Loucy (cell line): ENCODE measurements around the gene CABLES1.

ENCODE experiments used
- H2AFZ ChIP-seq: fragments of 200-600 bp; sonication (generic); 2 replicates; pipeline ENCODE4 v1.6.0; 2016; ENCODE audit warnings: antibody characterized with exemption, mild to moderate bottlenecking, low read length, moderate library complexity
- H3F3A ChIP-seq: fragments of 200-600 bp; 2 replicates; pipeline ENCODE4 v1.6.0; 2016; ENCODE audit warnings: antibody characterized with exemption, low read depth, mild to moderate bottlenecking
- H3K27me3 ChIP-seq: fragments of 200-600 bp; sonication (generic); 2 replicates; pipeline ENCODE4 v1.6.1; 2014; ENCODE audit warnings: low read length, mild to moderate bottlenecking; ENCODE audit not compliant: insufficient read depth, poor library complexity, severe bottlenecking
- H3K36me3 ChIP-seq: fragments of 200-600 bp; sonication (generic); 2 replicates; pipeline ENCODE4 v1.6.1; 2016; ENCODE audit warnings: low read length; ENCODE audit not compliant: insufficient read depth
- H3K4me1 ChIP-seq: fragments of 200-600 bp; sonication (generic); 2 replicates; pipeline ENCODE4 v1.5.1; 2014; ENCODE audit warnings: low read length, mild to moderate bottlenecking; ENCODE audit not compliant: insufficient read depth, poor library complexity, severe bottlenecking
- H3K4me2 ChIP-seq: fragments of 200-600 bp; sonication (generic); 2 replicates; pipeline ENCODE4 v1.6.0; 2014; ENCODE audit warnings: antibody characterized with exemption, low read length, low read depth, mild to moderate bottlenecking; ENCODE audit not compliant: poor library complexity, severe bottlenecking
- H3K4me3 ChIP-seq: fragments of 200-600 bp; sonication (generic); 2 replicates; pipeline ENCODE4 v1.5.1; 2014; ENCODE audit warnings: low read length, mild to moderate bottlenecking, mixed read lengths; ENCODE audit not compliant: poor library complexity, severe bottlenecking
- H3K79me2 ChIP-seq: fragments of 200-600 bp; sonication (generic); 2 replicates; pipeline ENCODE4 v1.6.1; 2014; ENCODE audit warnings: low read length; ENCODE audit not compliant: insufficient read depth
- H3K9ac ChIP-seq: fragments of 200-600 bp; sonication (generic); 2 replicates; pipeline ENCODE4 v1.6.0; 2014; ENCODE audit warnings: mild to moderate bottlenecking, low read depth, low read length, moderate library complexity; ENCODE audit not compliant: poor library complexity, severe bottlenecking
- H3K9me2 ChIP-seq: fragments of 200-600 bp; sonication (generic); replicated peaks from 2 replicates; pipeline ENCODE4 v1.6.1; 2016; ENCODE audit warnings: low read depth, low read length, mixed read lengths
- H3K9me3 ChIP-seq: fragments of 200-600 bp; sonication (generic); 2 replicates; pipeline ENCODE4 v1.6.1; 2014; ENCODE audit warnings: mild to moderate bottlenecking, antibody characterized with exemption, low read length, low read depth; ENCODE audit not compliant: insufficient read depth
- H4K20me1 ChIP-seq: fragments of 200-600 bp; sonication (generic); 2 replicates; pipeline ENCODE4 v1.6.0; 2014; ENCODE audit warnings: antibody characterized with exemption, low read length, mild to moderate bottlenecking; ENCODE audit not compliant: insufficient read depth, poor library complexity, severe bottlenecking
- CTCF ChIP-seq: fragments of 200-600 bp; sonication (generic); conservative IDR thresholded peaks from 2 replicates; pipeline ENCODE4 v1.5.1; 2014; ENCODE audit warnings: mild to moderate bottlenecking, antibody characterized with exemption, low read length
- EZH2phosphoT487 ChIP-seq: fragments of 200-600 bp; IDR thresholded peaks from 2 replicates; pipeline ENCODE4 v1.6.1; 2018; ENCODE audit warnings: antibody characterized with exemption, mild to moderate bottlenecking, moderate library complexity, borderline replicate concordance

CABLES1 gene

GRCh38 chr18:23307567-23308295 lies 172.4 kb downstream of the CABLES1 start:
- Histone ChIP-seq H3K4me2 (peak overlapping the region; percentile 92), H3K4me1 (peaks cover 73% of the 10 kb centered on the region), H3K27me3 (no peaks in the 10 kb centered on the region), H3K9me2 (no peaks in the 10 kb centered on the region), H3K9ac (peak overlapping the region; percentile 78), H3K79me2 (no peaks in the 10 kb centered on the region), H3K4me3 (peak overlapping the region; percentile 62), H4K20me1 (no peaks in the 10 kb centered on the region), H3F3A (peaks cover 6% of the 10 kb centered on the region; the same call in 1 of the 2 replicates), H3K36me3 (no peaks in the 10 kb centered on the region), H3K9me3 (no peaks in the 10 kb centered on the region), H2AFZ (no peak overlapping the region)
- TF ChIP-seq EZH2phosphoT487: no peak
- TF ChIP-seq CTCF: no peak
